Epithelial cell of esophagus (primary cell): ENCODE data around the gene SH2D3C.

Experiments used
- DNase-seq: peaks from one replicate; pipeline ENCODE4 v3.0.0; 2010; ENCODE audit warnings: low read depth
- H3K4me3 ChIP-seq: 2 replicates; pipeline ENCODE4 v1.5.1; 2011; ENCODE audit warnings: mild to moderate bottlenecking, low read length, control low read depth
- CTCF ChIP-seq: IDR thresholded peaks from 2 replicates; pipeline ENCODE4 v1.5.1; 2011; ENCODE audit warnings: low read depth, mild to moderate bottlenecking, low read length, control low read depth, inconsistent platforms; ENCODE audit not compliant: insufficient read depth; ENCODE audit errors: missing control alignments

SH2D3C gene

GRCh38 chr9:127755061-127756060, 23.1 kb downstream of the SH2D3C start:
- no peak for DNase-seq
- TF ChIP-seq CTCF: no peak
- no peak overlapping the region for H3K4me3 ChIP-seq

- no peak for DNase-seq
- TF ChIP-seq CTCF: no peak
- H3K4me3 ChIP-seq: no peak overlapping the region
Observed at GRCh38 chr9:127754099-127755060, 24.1 kb downstream of the SH2D3C start.

GRCh38 chr9:127753622-127754021, 24.8 kb downstream of the SH2D3C start:
- no peak for TF ChIP-seq CTCF

GRCh38 chr9:127753148-127753547, 25.3 kb downstream of the SH2D3C start:
- no peak for DNase-seq
- no peak for TF ChIP-seq CTCF
- H3K4me3 ChIP-seq: no peak overlapping the region

More at GRCh38 chr9:127753622-127754021, 24.8 kb downstream of the SH2D3C start:
- H3K4me3 ChIP-seq: no peak overlapping the region
- no peak for DNase-seq

- DNase-seq: peak; percentile 41
- H3K4me3 ChIP-seq: no peak overlapping the region
- no peak for TF ChIP-seq CTCF
Observed at GRCh38 chr9:127751269-127752054, 27.0 kb downstream of the SH2D3C start.
